ENCODE data around the gene ADPRS. TPM values are rescaled to one million over a fixed set of nuclear protein-coding genes. Genes with fewer than 3 reads are reported as not detected.
A peak's percentile ranks its signal among the peaks of the same experiment; 100 is the strongest.

ADPRS gene
- total and polyA plus RNA-seq, 9 of the 15 experiments (the other 6 are each of a cell fraction or from before 2014, with no cell fraction given), result 5.9 to 40.0 (median 27.4) TPM

- TF ChIP-seq RBM17 (IDR thresholded peaks at IDR 0.05; ENCODE audit: borderline replicate concordance, low read depth, low read length), result no peak
- no peak for TF ChIP-seq ZNF280A (IDR thresholded peaks at IDR 0.05; ENCODE audit: low read depth, partially characterized antibody)
- no peak for TF ChIP-seq EP400 (IDR thresholded peaks at IDR 0.05)
- TF ChIP-seq HMG20B (CRISPR knock-in tag; IDR thresholded peaks at IDR 0.05), result no peak
- no peak for TF ChIP-seq ZNF282 (CRISPR knock-in tag; IDR thresholded peaks at IDR 0.05)
- no peak for TF ChIP-seq ZKSCAN8 (CRISPR knock-in tag; IDR thresholded peaks at IDR 0.05)
- TF ChIP-seq NR2C1 (IDR thresholded peaks at IDR 0.05), result no peak
- TF ChIP-seq NR2C1 (tag; IDR thresholded peaks at IDR 0.05), result no peak
- TF ChIP-seq RUNX1 (IDR thresholded peaks at IDR 0.05; ENCODE audit: low read depth), result no peak
- peak; percentile 69; the same call in 1 of the 2 replicates for TF ChIP-seq CTBP1 (IDR thresholded peaks at IDR 0.05; ENCODE audit: borderline replicate concordance)
- no peak for TF ChIP-seq HDAC8 (tag; IDR thresholded peaks at IDR 0.05)
- TF ChIP-seq ZNF232 (CRISPR knock-in tag; IDR thresholded peaks at IDR 0.05), result no peak
- TF ChIP-seq ELF2 (CRISPR knock-in tag; IDR thresholded peaks at IDR 0.05), result no peak
Measured at GRCh38 chr1:36122062-36123030, 33.7 kb downstream of the ADPRS start (continued).
